Measurements from ENCODE around the gene PLLP.
"Not testable (repeated sequence)": the region's sequence is repeated elsewhere in the genome, so short reads cannot be mapped to it uniquely, and the experiment has no call there.

PLLP gene

DNA sequence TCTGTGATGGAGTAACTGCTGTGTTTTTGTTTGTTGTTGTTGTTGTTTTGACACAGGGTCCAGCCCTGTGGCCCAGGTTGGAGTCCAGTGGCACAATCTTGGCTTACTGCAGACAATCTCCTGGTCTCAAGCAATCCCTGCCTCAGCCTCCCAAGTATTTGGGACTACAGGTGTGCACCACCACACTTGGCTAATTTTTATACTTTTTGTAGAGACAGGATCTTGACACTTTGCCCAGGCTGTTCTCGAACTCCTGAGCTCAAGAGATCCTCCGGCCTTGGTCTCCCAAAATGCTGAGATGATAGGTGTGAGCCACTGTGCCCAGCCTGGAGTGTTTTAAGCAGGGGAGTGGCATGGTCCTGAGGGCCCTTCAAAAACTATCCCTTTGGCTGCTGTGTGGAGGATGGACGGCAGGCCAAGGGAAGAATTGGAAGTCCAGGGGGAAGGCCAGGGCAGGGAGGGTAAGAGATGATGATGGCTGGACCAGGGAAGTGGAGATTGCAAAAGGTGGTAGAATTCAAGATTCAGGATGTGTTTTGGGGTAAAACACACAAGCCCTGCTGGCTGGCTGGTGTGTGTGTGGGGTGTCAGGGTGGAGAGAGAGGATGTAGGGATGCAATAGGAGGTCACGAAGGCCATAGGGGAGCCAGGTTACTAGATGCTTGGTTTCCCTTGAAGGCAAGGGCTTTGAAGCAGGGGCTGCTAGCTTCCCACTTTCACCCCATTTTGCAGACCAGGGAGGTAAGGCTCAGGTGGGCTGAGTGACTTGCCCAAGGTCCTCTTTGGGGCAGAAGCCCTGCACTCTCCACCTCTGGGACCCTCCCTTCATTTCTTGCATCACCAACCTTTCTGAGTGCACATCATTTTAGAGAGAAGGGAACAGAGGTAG lies 18.8 kb upstream of the PLLP start:
- DNase-seq (ENCODE audit: low read depth) = no peak

DNA sequence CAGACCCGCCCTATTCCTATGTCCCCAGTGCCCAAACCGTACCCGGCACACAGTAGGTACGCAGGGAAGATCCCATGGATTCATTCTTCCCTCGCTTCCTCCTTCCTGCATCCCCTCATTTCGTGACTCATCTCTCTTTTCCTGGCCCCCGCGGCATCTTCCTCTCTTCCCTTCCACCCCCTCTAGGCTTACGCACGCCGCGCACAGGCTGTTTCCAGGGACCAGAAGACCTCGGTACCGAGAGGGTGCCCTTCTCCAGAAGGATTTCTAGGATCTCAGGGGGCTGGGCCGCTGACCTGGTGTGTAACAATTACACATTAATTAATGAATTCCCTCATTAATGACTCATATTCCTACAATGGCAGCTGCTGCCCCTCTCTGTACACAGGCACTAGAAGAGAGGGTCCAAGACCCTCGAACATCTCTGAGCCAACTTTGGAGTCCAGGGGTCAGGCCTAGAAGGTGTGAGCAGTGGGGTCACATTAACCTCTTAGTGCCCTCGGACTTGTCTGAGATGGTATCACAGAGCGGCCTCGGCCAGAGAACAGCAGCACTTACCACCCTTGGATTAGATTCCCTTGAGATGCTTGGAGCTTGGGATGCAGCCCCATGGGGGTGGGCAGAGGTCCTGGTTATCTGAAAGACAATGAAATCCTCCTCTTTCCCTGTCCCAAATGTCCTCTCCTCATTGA lies 16.8 kb upstream of the PLLP start:
- DNase-seq (ENCODE audit: low read depth) = no peak

DNA sequence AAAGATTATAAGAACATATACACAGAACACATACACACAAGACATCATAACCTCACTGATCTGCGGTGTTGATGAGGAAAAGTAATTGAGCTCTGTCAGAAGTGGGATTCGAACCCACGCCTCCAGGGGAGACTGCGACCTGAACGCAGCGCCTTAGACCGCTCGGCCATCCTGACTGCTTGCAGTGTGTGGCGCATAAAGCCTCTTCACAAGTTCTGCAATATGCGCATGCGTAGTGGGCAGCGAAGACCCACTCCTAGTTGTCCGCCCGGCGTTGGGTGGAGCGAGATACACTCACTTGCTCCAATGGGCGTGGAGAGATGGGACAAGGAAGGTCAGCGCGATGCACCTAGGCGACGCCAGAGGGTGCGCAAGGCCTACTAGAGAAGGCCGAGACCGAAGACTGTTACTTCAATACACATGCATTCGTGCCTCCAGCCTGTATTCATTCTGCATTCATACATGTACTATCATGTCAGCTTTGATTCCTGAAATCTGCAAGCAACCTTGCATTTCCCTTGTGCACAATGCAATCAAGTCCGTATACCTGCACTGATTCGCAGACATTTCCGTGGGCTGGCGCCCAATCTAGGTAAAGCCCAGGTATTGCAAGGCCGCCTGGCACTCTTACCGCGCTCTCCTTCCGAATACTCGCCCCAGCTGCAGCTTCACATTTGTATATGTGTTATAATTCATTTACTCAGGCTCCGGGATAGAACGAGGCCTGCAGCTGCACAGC lies 16.1 kb upstream of the PLLP start:
- peak; percentile 97 for DNase-seq (ENCODE audit: low read depth)

DNA sequence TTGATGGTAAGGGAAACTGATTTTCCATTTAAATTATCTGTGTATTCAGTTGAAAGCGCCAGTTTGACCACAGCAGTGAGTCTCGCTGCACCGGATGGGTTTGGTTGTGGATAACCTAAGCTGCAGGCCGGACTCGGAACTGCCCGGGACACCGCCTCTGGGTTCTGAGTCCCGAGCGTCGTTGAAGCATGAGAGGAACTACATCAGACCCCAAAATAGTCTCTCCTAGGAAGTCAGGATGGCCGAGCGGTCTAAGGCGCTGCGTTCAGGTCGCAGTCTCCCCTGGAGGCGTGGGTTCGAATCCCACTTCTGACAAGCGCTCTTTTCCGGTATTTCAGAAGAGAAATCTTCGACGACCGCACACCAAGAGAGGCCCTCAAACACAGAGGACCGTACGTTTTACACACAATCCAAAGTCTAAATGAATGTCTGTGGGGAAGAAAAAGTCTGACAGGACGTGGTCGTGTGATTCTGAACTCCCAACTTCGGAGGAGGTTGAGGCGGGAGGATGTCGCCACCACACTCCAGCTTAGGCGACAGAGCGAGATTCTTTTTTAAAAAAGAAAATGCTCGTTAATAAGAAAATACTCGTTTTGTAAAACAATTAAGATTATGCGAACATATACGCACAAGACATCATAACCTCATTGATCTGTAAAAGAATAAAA lies 15.4 kb upstream of the PLLP start:
- DNase-seq (ENCODE audit: low read depth) = peak; percentile 67

DNA sequence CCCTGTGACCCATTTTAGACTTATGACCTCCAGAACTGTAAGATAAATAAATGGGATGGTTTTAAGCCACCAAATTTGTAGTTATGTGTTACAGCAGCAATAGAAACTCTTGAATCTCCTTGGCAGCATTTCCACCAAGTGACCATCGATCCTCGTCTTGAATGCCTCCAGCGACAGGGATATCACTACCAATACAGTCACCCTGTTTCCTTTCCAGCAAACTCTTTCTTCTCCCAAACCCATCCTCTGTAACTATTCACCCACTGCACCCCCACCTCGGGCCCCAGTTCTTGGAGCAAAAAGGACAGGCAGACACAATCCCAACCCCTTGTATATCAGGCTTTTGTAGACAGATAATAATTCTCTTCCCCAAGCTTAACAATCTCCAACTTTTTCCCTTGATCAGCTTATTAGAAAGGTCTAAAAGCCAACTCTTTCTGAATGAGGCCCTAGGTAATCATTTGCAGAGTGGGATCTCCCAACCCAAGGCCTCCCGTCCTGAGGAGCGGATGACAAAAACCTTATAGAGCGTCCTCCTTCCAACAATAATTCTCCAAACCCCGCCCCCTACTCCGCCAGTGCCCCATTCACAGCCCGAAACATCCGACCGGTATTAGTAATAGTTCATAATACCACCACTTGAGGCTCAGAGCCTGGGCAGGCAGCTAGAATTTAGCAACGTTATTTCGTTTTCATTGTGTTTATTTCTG lies 14.7 kb upstream of the PLLP start:
- DNase-seq (ENCODE audit: low read depth) = peak; percentile 37

DNA sequence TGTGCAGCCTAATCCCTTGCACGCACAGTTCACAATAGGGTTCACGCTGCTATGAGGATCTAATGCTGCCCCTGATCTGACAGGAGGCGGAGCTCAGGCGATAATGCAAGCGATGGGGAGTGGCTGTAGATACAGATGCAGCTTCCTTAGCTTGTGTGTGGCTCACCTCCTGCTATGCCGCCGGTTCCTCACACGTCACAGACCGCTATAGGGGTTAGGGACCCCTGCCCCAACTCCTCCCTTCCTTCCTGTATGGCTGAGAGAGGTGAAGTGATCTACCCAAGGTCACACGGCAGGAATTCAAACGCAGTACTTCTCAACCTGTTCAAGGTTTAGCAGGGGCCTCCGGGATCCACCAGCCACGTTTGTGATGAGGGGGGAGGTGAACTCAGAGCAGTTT lies 13.4 kb upstream of the PLLP start:
- DNase-seq (ENCODE audit: low read depth) = peak; percentile 58

DNA sequence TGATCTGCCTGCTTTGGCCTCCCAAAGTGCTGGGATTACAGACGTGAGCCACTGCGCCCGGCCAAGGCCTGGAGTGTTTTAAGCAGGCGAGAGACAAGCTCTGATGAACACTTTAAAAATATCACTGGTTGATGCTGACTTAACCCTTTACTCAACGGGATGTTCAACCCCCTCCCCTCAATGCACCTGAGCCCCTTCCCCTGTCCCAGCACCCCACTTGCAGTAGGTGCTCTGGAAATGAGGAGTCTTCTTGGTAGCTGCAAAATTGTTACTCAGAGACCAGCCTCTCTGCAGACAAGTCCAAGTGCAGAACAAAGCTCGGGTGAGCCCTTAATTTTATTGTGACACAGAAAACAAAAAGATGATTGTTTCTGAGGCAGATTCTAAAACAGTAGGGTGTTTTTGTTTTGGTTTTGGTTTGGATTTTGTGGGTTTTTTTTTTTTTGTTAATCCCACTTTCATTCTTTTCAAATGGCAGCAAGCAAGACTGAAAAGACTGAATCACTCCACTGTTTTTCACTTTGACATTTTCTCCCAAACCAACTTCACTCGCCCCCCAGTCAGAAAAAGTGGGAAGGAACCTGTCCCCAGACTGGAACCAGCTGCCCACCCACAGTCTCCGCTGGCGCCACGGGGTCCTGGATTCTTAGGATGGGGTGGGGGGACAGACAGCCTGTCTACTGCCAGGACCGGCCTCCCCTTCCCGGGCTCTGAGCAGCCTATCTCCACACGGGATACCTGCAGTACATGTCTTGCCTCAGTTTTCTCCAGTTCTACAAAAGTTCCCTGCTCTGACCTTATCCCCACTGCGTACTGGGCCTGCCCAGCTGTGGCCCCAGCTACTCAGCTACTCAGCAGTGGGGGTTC lies 5.2 kb upstream of the PLLP start:
- no peak for DNase-seq (ENCODE audit: low read depth)

DNA sequence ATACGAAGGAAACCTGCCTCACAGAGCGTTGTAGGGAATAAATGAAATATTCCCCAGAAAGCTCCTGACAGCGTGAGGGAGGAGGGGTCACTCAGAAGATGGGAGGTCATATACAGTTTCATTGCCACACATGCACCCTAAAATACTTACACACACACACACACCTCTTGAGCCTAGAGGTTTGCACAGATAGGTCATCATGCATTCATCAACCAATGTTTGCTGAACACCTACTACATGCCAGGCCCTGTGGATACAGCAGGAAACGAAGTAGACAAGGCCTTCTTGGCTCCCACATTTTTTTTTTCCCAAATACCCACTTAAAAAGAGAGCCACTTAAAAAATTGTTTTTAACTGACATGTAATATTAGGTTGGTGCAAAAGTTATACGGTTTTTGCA lies 907 bp upstream of the PLLP start:
- DNase-seq (ENCODE audit: low read depth) = no peak

DNA sequence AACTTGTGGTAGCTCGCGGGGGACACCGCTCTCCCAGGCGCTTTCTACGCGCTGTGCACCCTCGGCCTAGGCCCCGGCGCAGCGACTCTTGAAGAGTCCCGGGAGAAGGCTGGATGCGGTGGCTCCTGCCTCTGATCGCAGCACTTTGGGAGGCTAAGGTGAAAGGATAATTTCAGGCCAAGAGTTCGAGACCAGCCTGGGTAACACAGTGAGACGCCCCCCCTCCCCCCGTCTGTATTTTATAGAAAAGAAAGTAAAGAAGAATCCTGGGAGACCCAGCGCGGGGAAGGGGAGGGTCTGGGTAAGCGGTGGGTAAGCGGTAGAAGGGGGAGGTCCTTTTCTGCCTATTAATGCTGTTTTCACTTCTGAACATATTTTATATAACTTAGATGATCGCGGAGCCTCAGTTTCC lies 486 bp upstream of the PLLP start:
- no peak for DNase-seq (ENCODE audit: low read depth)

DNA sequence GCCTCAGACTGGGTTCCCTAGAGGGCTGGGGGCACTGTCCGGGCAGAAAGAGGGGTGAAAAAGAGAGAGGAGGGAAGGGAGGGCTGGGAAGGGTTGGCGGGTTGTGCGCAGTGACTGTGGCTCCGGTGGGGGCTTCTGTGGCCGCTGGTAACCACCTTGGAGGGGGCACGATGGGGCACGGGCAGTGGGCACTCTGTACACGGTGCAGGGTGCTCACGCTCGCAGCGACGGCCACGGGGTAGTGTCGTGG lies 588 bp downstream of the PLLP start:
- no peak for DNase-seq (ENCODE audit: low read depth)

DNA sequence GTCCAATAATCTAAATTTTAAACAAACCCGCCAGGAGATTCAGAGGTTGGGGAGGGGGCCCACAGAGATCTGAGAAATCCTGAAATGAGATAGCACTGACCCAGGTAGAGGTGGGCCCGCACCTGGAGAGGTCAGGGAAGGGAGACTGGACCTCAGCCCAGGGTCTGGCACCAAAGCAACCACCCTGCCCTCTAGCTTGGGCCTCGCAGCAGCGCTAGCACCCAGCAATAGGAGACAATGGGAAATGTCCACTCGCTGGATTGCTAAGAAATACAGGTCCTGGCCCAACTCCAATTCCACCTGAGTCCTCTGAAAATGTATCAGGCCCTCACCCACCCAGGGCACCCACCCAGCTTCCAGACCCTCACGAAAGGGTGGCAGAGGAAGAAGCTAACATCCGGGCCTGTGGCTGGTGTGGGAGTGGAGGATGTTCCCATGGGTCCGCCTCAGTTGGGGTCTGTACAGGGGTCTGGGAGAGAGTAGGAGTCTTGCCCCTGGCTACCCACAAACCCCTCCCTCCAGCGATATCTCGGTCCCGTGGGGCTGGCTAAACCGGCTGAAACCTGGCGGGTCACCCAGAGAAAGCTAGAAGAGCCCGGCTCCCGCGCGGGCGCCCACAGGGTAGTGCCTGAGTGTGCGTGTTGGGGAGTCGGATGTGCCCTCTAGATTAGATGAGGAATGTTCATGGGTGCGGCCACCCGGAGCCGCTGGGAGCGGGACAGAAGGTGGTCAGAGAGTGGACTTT lies 1.1 kb downstream of the PLLP start:
- no peak for DNase-seq (ENCODE audit: low read depth)

DNA sequence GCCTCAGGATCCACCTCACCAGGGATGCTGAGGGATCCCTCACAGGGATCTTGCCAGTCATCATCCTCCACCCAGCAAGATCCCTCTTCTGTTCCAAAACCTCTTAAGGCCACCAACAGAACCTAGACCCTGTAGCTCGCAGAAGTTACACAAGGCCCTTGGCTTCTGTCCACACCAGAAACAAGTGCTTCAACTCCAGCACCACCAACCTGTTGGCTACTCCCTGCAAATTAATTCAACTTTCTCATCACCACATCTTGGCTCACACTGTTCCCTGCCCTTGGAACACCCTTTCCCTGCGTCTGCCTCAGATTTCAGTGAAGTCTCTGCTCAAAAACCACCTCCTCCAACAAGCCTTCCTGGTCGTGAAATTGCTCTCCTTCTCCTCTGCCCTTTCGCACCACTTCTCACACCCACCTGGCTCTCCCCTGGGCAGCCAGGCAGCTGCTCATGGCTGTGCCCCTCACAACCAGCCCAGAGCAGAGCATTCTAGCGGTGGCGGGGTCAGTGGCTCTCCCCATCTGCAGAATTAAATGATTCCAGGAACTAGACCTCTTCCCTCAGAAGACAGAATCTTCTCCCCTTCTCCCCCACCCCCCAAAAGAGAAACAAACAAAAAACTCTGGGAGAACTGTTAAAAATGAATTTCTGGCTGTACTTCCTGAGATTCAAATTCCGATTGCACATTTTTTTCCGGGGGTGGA lies 1.8 kb downstream of the PLLP start:
- no peak for DNase-seq (ENCODE audit: low read depth)

DNA sequence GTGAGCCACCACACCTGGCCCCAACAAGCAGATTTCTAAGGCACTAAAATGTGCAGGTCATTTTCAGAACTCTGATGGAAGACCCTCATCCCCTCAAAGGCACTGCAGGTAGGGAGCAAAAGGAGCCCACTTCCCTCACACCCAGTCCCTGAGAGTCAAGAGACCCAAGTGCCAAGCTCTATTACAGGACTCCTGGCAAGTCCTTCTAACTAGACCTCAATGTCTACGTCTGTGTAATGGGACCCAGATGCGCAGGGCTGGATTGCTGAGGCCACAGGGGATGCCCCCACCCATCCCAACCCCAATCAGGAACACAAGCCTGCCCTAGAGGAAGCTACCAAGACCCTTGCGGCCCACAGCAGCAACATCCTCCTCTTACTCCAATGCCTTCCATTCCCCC lies 2.7 kb downstream of the PLLP start:
- no peak for DNase-seq (ENCODE audit: low read depth)

DNA sequence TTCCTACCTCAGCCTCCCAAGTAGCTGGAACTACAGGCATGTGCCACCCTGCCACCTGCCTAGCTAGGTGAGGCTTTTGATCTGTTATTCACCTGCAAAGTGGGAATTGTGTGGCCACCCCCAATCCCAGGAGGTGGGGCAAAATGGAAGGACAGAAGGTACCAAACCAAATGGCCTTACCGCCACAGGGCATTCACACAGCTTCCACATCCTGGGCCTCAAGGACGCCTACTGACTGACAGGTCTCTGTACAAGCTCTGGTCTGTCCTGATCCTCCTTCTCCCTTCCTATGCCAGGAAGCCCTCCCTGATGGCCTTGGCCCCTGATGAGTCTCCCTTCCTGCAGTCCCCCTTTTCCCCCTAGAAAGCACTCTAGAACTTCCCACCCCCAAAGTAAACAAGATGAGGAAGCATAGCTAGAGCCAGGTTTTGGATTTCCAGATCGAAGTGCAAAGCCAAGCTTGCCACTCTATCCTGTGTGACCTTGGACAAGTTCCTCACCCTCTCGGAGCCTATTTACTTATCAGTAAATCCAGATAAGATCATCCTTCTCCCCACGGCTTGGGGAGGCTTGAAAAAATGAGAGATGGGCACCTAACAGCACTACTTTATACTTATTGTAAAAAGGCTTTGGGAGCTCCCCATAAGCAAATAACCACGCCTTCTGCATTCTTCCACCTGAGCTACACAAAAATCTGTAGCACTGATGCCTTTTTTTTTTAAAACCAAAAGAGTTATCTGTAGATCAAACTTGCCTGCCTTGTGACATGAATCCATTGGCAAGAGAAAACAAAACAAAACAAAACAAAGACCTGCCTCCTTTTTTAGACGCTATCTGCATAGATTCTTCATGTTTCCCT lies 4.5 kb downstream of the PLLP start:
- DNase-seq (ENCODE audit: low read depth) = no peak

DNA sequence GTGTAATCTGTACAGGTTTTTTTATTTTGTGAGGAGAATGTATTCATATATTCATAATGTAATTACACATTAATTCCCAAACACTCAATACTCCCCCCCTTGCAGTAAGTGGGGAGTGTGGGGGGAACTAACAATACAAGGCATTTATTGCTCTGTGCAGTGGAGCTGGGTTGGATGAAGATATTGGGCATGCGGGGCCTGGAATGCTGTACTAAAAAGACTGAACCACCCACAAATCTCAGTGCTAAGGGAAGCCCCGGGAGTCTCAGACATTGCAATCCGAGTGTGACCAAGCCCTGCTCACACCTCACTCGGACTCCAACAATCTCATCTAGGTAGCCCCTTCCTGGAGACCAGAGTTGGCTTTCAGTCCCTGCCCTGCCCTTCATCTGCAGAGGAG lies 6.0 kb downstream of the PLLP start:
- no peak for DNase-seq (ENCODE audit: low read depth)

DNA sequence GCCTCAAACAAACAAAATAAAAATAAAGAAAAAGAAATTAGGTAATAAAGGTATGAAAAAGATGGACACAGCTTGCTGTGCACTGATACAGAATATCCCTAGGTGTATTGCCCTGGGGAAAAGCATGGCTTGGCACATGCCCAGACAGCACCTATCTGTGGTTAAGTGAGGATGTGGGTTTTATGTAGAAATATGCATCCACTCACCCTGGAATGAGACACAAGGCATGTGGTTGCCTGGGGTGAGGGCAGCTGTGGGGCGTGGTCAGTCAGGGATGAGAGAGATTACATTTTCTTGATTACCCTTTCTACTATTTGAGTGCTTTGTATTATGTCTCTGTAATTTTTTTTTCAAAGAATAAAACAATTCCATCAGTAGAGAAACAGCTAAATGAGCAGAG lies 6.9 kb downstream of the PLLP start:
- peak; percentile 53 for DNase-seq (ENCODE audit: low read depth)

DNA sequence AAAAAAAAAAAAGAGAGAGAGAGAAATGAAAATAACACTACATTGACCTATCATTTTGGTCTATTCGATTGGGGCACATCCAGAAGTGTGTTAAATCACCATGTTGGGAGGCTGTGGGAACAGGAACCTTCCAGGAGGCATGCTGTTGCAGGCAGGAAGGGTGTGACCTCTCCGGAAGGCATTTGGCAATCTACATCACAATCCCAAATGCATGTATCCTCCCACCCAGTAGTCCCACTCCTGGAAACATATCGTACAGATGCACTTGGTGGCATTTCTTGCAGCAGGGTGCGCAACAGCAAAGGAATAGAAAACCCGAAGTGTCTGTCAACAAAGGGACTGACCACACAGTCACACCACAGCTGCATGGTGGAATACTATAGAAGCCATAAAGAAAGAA lies 7.9 kb downstream of the PLLP start:
- no peak for DNase-seq (ENCODE audit: low read depth)

DNA sequence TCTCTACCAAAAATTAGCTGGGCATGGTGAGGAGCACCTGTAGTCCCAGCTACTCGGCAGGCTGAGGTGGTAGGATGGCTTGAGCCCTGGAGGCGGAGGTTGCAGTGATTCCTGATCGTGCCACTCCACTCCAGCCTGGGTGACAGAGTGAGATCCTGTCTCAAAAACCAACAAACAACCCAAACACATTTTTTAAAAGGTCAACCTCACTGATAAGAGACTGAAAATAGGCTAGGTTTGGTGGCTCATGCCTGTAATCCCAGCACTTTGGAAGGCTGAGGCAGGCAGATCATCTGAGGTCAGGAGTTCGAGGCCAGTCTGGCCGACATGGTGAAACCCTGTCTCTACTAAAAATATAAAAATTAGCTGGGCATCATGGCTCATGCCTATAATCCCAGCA lies 8.5 kb downstream of the PLLP start:
- DNase-seq (ENCODE audit: low read depth) = not testable (repeated sequence)

DNA sequence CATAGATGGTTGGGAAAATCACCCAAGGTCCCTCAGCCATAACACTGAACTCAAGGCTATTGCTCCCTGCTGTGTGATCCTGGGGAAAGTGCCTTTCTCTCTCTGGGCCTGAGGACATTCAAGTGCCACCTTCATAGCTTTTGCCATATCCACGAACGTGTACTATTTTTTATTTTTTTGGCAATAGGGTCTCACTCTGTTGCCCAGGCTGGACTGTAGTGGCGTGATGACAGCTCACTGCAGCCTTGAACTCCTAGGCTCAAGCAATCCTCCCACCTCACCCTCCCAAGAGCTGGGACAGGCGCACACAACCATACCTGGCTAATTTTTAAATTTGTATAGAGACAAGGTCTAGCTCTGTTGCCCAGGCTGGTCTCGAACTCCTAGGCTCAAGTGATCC lies 10.6 kb downstream of the PLLP start:
- no peak for DNase-seq (ENCODE audit: low read depth)

Data from T-helper 22 cell (primary cell).